OCI-LY1 (cell line): ENCODE measurements around the gene C12orf60.

Experiments used
- H2AFZ ChIP-seq: fragments of 200-600 bp; sonication (generic), shearing (Covaris generic); 2 replicates; pipeline ENCODE4 v1.6.0; 2014; ENCODE audit warnings: antibody characterized with exemption, mild to moderate bottlenecking, low read length
- H3F3A ChIP-seq: fragments of 200-600 bp; sonication (generic), shearing (Covaris generic); 2 replicates; pipeline ENCODE4 v1.6.0; 2014; ENCODE audit warnings: mild to moderate bottlenecking, antibody characterized with exemption, low read length, moderate library complexity; ENCODE audit not compliant: insufficient read depth
- H3K27ac ChIP-seq: fragments of 200-600 bp; sonication (generic); 2 replicates; pipeline ENCODE4 v1.5.1; 2014; ENCODE audit warnings: low read length, mixed run types, mild to moderate bottlenecking, low read depth; ENCODE audit not compliant: poor library complexity, severe bottlenecking
- H3K27me3 ChIP-seq: fragments of 200-600 bp; sonication (generic); 2 replicates; pipeline ENCODE4 v1.6.0; 2014; ENCODE audit warnings: antibody characterized with exemption, mild to moderate bottlenecking, low read length, moderate library complexity; ENCODE audit not compliant: insufficient read depth
- H3K36me3 ChIP-seq: fragments of 200-600 bp; sonication (generic); 2 replicates; pipeline ENCODE4 v1.6.1; 2014; ENCODE audit warnings: mild to moderate bottlenecking, antibody characterized with exemption, low read length, moderate library complexity, mixed read lengths; ENCODE audit not compliant: insufficient read depth
- H3K4me1 ChIP-seq: fragments of 200-600 bp; sonication (generic); 2 replicates; pipeline ENCODE4 v1.5.1; 2014; ENCODE audit warnings: mild to moderate bottlenecking, low read length, moderate library complexity; ENCODE audit not compliant: insufficient read depth, severe bottlenecking
- H3K4me2 ChIP-seq: fragments of 200-600 bp; sonication (generic), shearing (Covaris generic); 2 replicates; pipeline ENCODE4 v1.6.1; 2014; ENCODE audit warnings: low read length
- H3K4me3 ChIP-seq: fragments of 200-600 bp; sonication (generic); 2 replicates; pipeline ENCODE4 v1.5.1; 2014; ENCODE audit warnings: low read length, low read depth, mild to moderate bottlenecking, mixed read lengths; ENCODE audit not compliant: poor library complexity, severe bottlenecking
- H3K79me2 ChIP-seq: fragments of 200-600 bp; shearing (Covaris generic); 2 replicates; pipeline ENCODE4 v1.6.1; 2016; ENCODE audit warnings: mixed run types, low read length, mixed read lengths; ENCODE audit not compliant: insufficient read depth
- H3K9ac ChIP-seq: fragments of 200-600 bp; sonication (generic), shearing (Covaris generic); 2 replicates; pipeline ENCODE4 v1.6.1; 2014; ENCODE audit warnings: mild to moderate bottlenecking, low read length, mixed read lengths
- H3K9me2 ChIP-seq: fragments of 200-600 bp; sonication (generic), shearing (Covaris generic); 2 replicates; pipeline ENCODE4 v1.6.1; 2014; ENCODE audit warnings: low read depth, mild to moderate bottlenecking, low read length, mixed read lengths
- H3K9me3 ChIP-seq: fragments of 200-600 bp; shearing (Covaris generic); 2 replicates; pipeline ENCODE4 v1.6.1; 2014; ENCODE audit warnings: low read length, mixed read lengths
- H4K20me1 ChIP-seq: fragments of 200-600 bp; sonication (generic), shearing (Covaris generic); 2 replicates; pipeline ENCODE4 v1.6.0; 2016; ENCODE audit warnings: mild to moderate bottlenecking, low read length; ENCODE audit not compliant: insufficient read depth
- CTCF ChIP-seq: fragments of 200-600 bp; sonication (generic), shearing (Covaris generic); IDR thresholded peaks from 2 replicates; pipeline ENCODE4 v1.5.1; 2017; ENCODE audit warnings: mild to moderate bottlenecking, antibody characterized with exemption, low read length, moderate library complexity, mixed read lengths
- EZH2 ChIP-seq: fragments of 200-600 bp; sonication (generic), shearing (Covaris generic); IDR thresholded peaks from 2 replicates; pipeline ENCODE4 v1.8.0; 2017; ENCODE audit warnings: borderline replicate concordance, mixed run types, mild to moderate bottlenecking, antibody characterized with exemption, low read length, moderate library complexity, mixed read lengths

C12orf60 gene

GRCh38 chr12:14843425-14843887, 40.0 kb downstream of the C12orf60 start, which contains the start of gene ART4:
ART4 (minus strand) TSS chr12:14843526; CDS start chr12:14843113, 413 bp downstream.
- H3K9me3 ChIP-seq: no peaks in the 10 kb centered on the region
- H3K4me1 ChIP-seq: no peaks in the 10 kb centered on the region
- no peak for TF ChIP-seq EZH2
- no peak for TF ChIP-seq CTCF
- no peak within 1 kb of the TSS for H3K9ac ChIP-seq
- no peaks in the 10 kb centered on the region for H3K36me3 ChIP-seq
- no peak within 1 kb of the TSS for H3K4me2 ChIP-seq
- no peak within 1 kb of the TSS for H2AFZ ChIP-seq
- H3K27me3 ChIP-seq: no peaks in the 10 kb centered on the region
- H3K4me3 ChIP-seq: no peak within 1 kb of the TSS
- no peaks in the 10 kb centered on the region for H3K79me2 ChIP-seq
- no peaks in the 10 kb centered on the region for H3K9me2 ChIP-seq
- no peak within 1 kb of the TSS for H3K27ac ChIP-seq
- H3F3A ChIP-seq: no peaks in the 10 kb centered on the region
- no peaks in the 10 kb centered on the region for H4K20me1 ChIP-seq

- Histone ChIP-seq H3K9me2 (no peaks in the 10 kb centered on the region), H3K9me3 (no peaks in the 10 kb centered on the region), H4K20me1 (no peaks in the 10 kb centered on the region), H3K36me3 (no peaks in the 10 kb centered on the region), H3K4me2 (no peak overlapping the region), H3K9ac (no peak overlapping the region), H2AFZ (no peak overlapping the region), H3K4me1 (no peaks in the 10 kb centered on the region), H3K79me2 (no peaks in the 10 kb centered on the region), H3K4me3 (no peak overlapping the region), H3K27ac (no peak overlapping the region), H3F3A (no peaks in the 10 kb centered on the region), H3K27me3 (no peaks in the 10 kb centered on the region)
- TF ChIP-seq CTCF (no peak), EZH2 (no peak)
These were observed 40.9 kb downstream of the C12orf60 start for GRCh38 chr12:14844401-14844800.

GRCh38 chr12:14845350-14845750, 41.9 kb downstream of the C12orf60 start:
- H3K4me3 ChIP-seq: no peak overlapping the region
- H3K9me2 ChIP-seq: no peaks in the 10 kb centered on the region
- no peaks in the 10 kb centered on the region for H3K9me3 ChIP-seq
- TF ChIP-seq EZH2 (no peak), CTCF (peak; percentile 91)
- H2AFZ ChIP-seq: no peak overlapping the region
- H3F3A ChIP-seq: no peaks in the 10 kb centered on the region
- H3K27me3 ChIP-seq: no peaks in the 10 kb centered on the region
- H3K36me3 ChIP-seq: no peaks in the 10 kb centered on the region
- no peaks in the 10 kb centered on the region for H4K20me1 ChIP-seq
- H3K79me2 ChIP-seq: no peaks in the 10 kb centered on the region
- no peak overlapping the region for H3K4me2 ChIP-seq
- H3K27ac ChIP-seq: no peak overlapping the region
- H3K9ac ChIP-seq: no peak overlapping the region
- H3K4me1 ChIP-seq: no peaks in the 10 kb centered on the region
